Measurements from ENCODE around the gene PLCL2. TPM values are rescaled to one million over a fixed set of nuclear protein-coding genes. Genes with fewer than 3 reads are reported as not detected.

Gene PLCL2
- polyA plus RNA-seq, 1 experiment, result 1.9 TPM

DNA sequence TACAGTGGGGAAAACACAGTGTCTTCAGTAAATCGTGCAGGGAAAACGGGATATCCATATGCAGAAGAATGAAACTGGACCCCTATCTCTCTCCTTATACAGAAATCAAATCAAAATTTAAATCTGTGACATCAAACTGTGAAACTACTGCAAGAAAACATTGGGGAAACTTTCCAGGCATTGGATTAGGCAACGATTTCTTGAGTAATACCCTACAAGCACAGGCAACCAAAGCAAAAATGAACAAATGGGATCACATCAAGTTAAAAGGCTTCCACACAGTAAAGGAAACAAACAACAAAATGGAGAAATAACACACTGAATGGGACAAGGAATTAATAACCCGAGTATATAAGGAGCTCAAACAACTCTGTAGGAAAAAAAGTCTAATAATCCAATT, 165.3 kb downstream of the PLCL2 start:
- POLR2A ChIA-PET, result no interaction called here
- TF ChIP-seq, protein P1, sequence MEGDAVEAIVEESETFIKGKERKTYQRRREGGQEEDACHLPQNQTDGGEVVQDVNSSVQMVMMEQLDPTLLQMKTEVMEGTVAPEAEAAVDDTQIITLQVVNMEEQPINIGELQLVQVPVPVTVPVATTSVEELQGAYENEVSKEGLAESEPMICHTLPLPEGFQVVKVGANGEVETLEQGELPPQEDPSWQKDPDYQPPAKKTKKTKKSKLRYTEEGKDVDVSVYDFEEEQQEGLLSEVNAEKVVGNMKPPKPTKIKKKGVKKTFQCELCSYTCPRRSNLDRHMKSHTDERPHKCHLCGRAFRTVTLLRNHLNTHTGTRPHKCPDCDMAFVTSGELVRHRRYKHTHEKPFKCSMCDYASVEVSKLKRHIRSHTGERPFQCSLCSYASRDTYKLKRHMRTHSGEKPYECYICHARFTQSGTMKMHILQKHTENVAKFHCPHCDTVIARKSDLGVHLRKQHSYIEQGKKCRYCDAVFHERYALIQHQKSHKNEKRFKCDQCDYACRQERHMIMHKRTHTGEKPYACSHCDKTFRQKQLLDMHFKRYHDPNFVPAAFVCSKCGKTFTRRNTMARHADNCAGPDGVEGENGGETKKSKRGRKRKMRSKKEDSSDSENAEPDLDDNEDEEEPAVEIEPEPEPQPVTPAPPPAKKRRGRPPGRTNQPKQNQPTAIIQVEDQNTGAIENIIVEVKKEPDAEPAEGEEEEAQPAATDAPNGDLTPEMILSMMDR (IDR thresholded peaks at IDR 0.05; ENCODE audit: insufficient read depth, low read depth, low read length), result no peak
- Histone ChIP-seq H3K27me3 (ENCODE audit: control insufficient read depth, insufficient read depth, low read length) (no peaks in the 10 kb centered on the region), H3K4me3 (ENCODE audit: low read depth, low read length) (no peak overlapping the region), H3K36me3 (ENCODE audit: control insufficient read depth, insufficient read depth, low read length) (no peaks in the 10 kb centered on the region)
- CTCF ChIA-PET, result interaction anchor here (0.6 kb wide), 2 partner anchors 102 to 785 kb away, joined by 3 read pairs; partner anchors contain the start of gene OXNAD1
- DNase-seq (ENCODE audit: low read depth), result no peak

DNA sequence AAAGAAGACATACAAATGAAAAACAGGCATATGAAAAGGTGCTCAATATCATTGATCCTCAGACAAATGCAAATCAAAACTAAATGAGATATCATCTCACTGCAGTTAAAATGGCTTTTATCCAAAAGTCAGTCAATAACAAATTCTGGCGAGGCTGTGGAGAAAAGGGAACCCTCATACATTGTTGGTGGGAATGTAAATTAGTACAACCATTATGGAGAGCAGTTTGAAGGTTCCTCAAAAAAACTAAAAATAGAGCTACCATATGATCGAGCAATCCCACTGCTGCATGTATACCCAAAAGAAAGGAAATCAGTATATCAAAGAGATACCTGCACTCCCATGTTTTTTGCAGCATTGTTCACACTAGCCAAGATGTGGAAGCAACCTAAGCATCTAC, 165.8 kb downstream of the PLCL2 start:
- TF ChIP-seq, protein P1 (IDR thresholded peaks at IDR 0.05; ENCODE audit: insufficient read depth, low read depth, low read length), result no peak
- no peak overlapping the region for H3K4me3 ChIP-seq (ENCODE audit: low read depth, low read length)
- no peak for DNase-seq (ENCODE audit: low read depth)
- H3K27me3 ChIP-seq (ENCODE audit: control insufficient read depth, insufficient read depth, low read length), result no peaks in the 10 kb centered on the region
- ChIA-PET POLR2A (no interaction called here), CTCF (no interaction called here)
- no peaks in the 10 kb centered on the region for H3K36me3 ChIP-seq (ENCODE audit: control insufficient read depth, insufficient read depth, low read length)

DNA sequence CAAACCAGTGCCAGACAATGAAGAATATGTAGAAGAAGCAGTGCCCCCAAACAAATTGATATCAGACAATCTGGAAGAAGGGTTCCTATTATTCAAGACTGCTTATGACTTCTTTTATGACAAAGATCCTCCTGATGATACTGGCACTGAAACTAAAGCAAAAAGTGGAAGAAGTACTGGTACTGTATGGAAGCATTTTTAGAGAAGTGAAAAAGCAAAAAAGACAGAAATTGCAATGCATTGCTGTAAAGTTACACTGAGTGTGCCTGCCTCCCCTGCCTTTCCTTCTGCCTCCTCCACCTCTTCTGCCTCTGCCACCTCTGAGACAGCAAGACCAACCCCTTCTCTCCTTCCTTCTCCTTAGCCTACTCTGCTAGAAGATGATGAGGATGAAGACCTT, 167.6 kb downstream of the PLCL2 start:
- ChIA-PET CTCF (no interaction called here), POLR2A (no interaction called here)
- Histone ChIP-seq H3K27me3 (ENCODE audit: control insufficient read depth, insufficient read depth, low read length) (no peaks in the 10 kb centered on the region), H3K36me3 (ENCODE audit: control insufficient read depth, insufficient read depth, low read length) (no peaks in the 10 kb centered on the region), H3K4me3 (ENCODE audit: low read depth, low read length) (no peak overlapping the region)
- DNase-seq (ENCODE audit: low read depth), result no peak
- TF ChIP-seq, protein P1 (IDR thresholded peaks at IDR 0.05; ENCODE audit: insufficient read depth, low read depth, low read length), result no peak

DNA sequence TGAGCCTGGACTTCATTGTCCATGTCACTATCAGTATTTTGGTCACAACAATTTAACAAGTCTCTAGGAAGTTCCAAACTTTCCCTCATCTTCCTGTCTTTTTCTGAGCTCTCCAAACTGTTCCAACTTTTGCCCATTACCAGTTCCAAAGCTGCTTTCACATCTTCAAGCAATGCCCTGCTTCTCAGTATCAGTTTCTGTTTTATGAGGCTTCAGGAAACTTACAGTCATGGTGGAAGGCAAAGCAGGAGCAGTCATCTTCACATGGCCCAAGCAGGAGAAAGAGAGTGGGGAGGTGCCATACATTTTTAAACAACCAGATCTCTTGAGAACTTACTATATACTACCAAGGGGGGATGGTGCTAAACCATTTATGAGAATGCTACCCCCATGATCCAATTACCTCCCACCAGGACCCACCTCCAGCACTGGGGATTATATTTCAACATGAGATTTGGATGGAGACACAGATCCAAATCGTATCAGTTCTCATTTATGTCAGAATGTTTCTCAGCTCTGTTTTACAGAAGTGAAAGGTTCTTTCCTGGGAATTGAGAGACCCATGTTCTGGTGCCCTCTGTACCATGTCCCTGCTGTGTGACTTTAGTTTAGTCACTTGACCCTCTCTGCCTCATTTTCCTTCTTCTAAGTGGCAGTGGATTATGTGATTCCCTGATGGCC, 169.7 kb downstream of the PLCL2 start:
- TF ChIP-seq, protein P1 (IDR thresholded peaks at IDR 0.05; ENCODE audit: insufficient read depth, low read depth, low read length), result no peak
- CTCF ChIA-PET, result no interaction called here
- POLR2A ChIA-PET, result no interaction called here
- no peaks in the 10 kb centered on the region for H3K27me3 ChIP-seq (ENCODE audit: control insufficient read depth, insufficient read depth, low read length)
- no peaks in the 10 kb centered on the region for H3K36me3 ChIP-seq (ENCODE audit: control insufficient read depth, insufficient read depth, low read length)
- H3K4me3 ChIP-seq (ENCODE audit: low read depth, low read length), result no peak overlapping the region
- DNase-seq (ENCODE audit: low read depth), result no peak

DNA sequence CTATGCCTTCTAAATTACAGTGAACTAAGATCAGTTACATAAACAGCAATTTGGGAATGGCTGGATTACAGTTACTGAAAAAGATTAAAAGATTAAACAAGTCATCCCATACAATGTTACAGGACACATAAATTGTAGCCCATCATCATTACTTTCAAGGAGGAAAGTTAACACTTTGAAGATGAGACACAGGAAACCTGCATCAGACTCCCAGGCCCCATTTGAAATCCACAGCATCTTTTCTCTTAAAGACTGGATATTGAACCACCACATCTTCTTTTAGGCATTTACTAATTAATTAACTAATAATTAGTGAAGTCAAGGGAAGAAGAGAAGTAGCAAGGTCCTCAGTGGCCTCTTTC, 170.2 kb downstream of the PLCL2 start:
- Histone ChIP-seq H3K36me3 (ENCODE audit: control insufficient read depth, insufficient read depth, low read length) (no peaks in the 10 kb centered on the region), H3K27me3 (ENCODE audit: control insufficient read depth, insufficient read depth, low read length) (no peaks in the 10 kb centered on the region), H3K4me3 (ENCODE audit: low read depth, low read length) (no peak overlapping the region)
- TF ChIP-seq, protein P1 (IDR thresholded peaks at IDR 0.05; ENCODE audit: insufficient read depth, low read depth, low read length), result no peak
- CTCF ChIA-PET, result no interaction called here
- POLR2A ChIA-PET, result no interaction called here
- DNase-seq (ENCODE audit: low read depth), result no peak
